Fibroblast of the aortic adventitia (primary cell): ENCODE results near the gene MYL1. TPM values are rescaled to one million over a fixed set of nuclear protein-coding genes. Genes with fewer than 3 reads are reported as not detected.

Experiments
- DNase-seq: peaks from one replicate; pipeline ENCODE4 v3.0.0-alpha.2; 2010; ENCODE audit warnings: low read depth
- H3K4me3 ChIP-seq: 2 replicates; pipeline ENCODE4 v1.5.1; 2011; ENCODE audit warnings: low read depth, mild to moderate bottlenecking, control low read depth, low read length, moderate library complexity
- total RNA-seq: library from RNA; depleted of rRNA; stranded (reverse); fragments of >200 nt; gene quantifications from 2 replicates; pipeline ENCODE4 v1.2.3, GENCODE V29; 2012; ENCODE audit warnings: low replicate concordance
- TF ChIP-seq, protein P1 (sequence below): IDR thresholded peaks from 2 replicates; pipeline ENCODE4 v1.5.1; 2011; ENCODE audit warnings: mild to moderate bottlenecking, low read length, control low read depth, inconsistent platforms; ENCODE audit not compliant: insufficient read depth

The MYL1 gene
- total RNA-seq, 1 donor: not detected

- H3K4me3 ChIP-seq: no peak overlapping the region
- DNase-seq: no peak
- TF ChIP-seq, protein P1, sequence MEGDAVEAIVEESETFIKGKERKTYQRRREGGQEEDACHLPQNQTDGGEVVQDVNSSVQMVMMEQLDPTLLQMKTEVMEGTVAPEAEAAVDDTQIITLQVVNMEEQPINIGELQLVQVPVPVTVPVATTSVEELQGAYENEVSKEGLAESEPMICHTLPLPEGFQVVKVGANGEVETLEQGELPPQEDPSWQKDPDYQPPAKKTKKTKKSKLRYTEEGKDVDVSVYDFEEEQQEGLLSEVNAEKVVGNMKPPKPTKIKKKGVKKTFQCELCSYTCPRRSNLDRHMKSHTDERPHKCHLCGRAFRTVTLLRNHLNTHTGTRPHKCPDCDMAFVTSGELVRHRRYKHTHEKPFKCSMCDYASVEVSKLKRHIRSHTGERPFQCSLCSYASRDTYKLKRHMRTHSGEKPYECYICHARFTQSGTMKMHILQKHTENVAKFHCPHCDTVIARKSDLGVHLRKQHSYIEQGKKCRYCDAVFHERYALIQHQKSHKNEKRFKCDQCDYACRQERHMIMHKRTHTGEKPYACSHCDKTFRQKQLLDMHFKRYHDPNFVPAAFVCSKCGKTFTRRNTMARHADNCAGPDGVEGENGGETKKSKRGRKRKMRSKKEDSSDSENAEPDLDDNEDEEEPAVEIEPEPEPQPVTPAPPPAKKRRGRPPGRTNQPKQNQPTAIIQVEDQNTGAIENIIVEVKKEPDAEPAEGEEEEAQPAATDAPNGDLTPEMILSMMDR: no peak
These were observed 11.5 kb downstream of the MYL1 start for GRCh38 chr2:210303498-210303897.

GRCh38 chr2:210302326-210302725, 12.6 kb downstream of the MYL1 start:
- no peak for DNase-seq
- TF ChIP-seq, protein P1: no peak
- H3K4me3 ChIP-seq: no peak overlapping the region

GRCh38 chr2:210299866-210300373, 15.1 kb downstream of the MYL1 start:
- no peak for DNase-seq
- TF ChIP-seq, protein P1: no peak
- H3K4me3 ChIP-seq: no peak overlapping the region

DNA sequence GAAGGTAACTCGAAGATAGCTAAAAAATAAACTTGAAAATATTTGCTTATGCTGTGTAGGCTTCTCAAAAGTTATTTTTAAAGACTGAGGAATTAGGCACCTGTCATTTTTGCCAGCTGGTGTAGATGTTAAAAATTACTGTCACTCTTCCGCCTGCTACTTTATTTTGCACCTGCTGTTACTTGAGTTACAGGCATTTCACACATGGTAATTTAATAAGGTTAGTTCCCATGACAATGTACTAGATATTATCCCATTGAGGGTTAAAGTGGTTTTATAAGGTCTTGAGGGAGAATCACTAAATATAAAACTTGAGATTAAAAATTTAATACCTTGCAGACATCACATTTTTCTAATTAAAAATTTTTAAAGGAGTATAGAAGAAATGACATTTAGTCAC, 26.6 kb downstream of the MYL1 start:
- no peak overlapping the region for H3K4me3 ChIP-seq
- DNase-seq: no peak

DNA sequence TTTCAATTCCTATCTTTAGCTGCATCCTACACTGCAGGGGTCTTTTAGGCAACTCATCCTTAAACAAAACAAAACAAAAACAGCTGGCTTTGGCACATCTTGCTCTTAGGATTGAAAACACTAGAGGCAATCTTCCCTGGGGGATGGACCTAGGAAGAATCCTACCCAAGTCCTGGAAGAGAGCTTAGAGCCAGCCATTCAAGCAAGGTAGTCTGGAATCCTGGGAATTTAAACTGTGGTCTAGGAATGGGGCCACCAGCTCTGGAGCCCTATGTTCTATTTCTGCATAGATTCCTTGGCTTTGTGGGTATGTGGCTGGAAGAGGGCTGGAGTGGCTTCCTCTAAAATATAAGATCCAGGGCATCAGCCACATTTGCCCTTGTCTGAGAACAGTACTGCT, 27.7 kb downstream of the MYL1 start:
- DNase-seq: no peak
- H3K4me3 ChIP-seq: no peak overlapping the region
- TF ChIP-seq, protein P1: no peak

More for the DNA sequence above, 26.6 kb downstream of the MYL1 start:
- TF ChIP-seq, protein P1: no peak

GRCh38 chr2:210286123-210286680, 28.8 kb downstream of the MYL1 start:
- TF ChIP-seq, protein P1: no peak

GRCh38 chr2:210277133-210277532, 37.8 kb downstream of the MYL1 start:
- no peak overlapping the region for H3K4me3 ChIP-seq
- no peak for DNase-seq
- TF ChIP-seq, protein P1: no peak

More at GRCh38 chr2:210286123-210286680, 28.8 kb downstream of the MYL1 start:
- H3K4me3 ChIP-seq: no peak overlapping the region
- DNase-seq: no peak
